ENCODE data around the gene CHDH.

The CHDH gene

DNA sequence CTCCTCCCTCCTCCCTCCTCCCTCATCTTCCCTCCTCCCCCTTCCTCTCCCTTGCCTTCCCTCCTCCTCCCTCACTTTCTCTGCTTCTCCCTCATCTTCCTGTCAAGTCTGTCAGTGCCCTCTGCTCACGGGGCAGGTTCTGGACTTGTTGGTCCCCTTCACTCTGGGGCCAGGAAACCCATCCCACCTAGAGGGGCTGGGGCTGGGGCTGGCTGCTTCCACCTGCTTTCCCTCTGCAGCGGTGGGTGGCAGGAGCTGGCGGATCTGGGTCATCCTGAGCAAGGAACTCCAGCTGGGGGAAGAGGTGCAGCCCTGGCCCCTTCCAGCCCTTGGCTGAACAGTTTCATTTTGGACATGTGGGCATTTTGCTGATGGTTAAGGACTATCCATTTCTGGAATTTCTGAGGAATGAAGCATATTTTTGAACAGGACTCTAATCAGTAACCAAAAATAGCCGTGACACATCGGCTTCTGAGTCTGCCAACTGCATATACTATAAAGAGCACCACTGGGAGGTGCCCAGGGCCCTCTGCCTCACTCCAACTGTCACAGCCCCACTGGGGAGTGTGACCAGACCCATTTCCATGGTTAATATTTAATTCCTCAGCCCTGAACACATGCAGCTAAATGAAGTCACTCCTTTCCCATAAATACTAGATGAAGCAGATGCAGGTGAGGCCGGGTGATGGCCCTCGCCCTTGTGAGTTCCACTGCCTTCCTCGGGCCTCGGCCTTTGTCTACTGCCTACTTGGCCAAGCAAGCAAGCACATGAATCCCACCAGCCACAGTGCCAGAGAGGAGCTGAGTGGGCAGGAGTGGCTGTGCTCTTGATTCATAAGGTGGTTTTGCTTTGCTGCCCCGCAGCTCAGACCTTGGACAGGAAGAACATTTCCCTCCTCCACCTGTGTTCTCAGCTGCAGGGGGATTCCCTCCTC lies 39.8 kb downstream of the CHDH start:
- no peak for DNase-seq

DNA sequence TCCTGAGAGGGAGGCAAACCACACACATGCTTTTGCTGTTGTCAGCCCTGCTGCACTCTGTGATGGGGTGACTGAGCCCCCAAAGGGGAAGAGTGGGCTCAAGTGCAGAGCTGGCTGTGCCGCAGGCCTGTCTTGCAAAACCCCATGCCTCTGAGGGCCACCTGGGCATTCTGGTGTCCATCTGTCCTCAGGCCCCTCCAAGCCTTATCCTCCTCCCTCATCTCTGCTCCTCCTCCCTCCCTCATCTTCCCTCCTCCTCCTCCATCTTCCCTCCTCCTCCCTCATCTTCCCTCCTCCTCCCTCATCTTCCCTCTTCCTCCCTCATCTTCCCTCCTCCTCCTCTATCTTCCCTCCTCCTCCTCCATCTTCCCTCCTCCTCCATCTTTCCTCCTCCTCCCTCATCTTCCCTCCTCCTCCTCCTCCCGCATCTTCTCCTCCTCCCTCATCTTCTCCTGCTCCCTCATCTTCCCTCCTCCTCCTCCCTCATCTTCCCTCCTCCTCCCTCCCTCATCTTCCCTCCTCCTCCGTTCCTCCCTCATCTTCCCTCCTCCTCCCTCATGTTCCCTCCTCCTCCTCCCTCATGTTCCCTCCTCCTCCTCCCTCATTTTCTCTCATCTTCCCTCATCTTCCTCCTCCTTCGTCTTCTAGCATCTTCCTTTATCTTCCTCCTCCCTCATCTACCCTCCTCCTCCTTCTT lies 40.6 kb downstream of the CHDH start:
- DNase-seq, result no peak

- DNase-seq, result no peak
These were observed 41.3 kb downstream of the CHDH start for GRCh38 chr3:53804697-53805462.

- DNase-seq, result no peak
These were observed 42.2 kb downstream of the CHDH start for GRCh38 chr3:53803816-53804695.

GRCh38 chr3:53803124-53803815 lies 42.9 kb downstream of the CHDH start:
- no peak for DNase-seq

DNA sequence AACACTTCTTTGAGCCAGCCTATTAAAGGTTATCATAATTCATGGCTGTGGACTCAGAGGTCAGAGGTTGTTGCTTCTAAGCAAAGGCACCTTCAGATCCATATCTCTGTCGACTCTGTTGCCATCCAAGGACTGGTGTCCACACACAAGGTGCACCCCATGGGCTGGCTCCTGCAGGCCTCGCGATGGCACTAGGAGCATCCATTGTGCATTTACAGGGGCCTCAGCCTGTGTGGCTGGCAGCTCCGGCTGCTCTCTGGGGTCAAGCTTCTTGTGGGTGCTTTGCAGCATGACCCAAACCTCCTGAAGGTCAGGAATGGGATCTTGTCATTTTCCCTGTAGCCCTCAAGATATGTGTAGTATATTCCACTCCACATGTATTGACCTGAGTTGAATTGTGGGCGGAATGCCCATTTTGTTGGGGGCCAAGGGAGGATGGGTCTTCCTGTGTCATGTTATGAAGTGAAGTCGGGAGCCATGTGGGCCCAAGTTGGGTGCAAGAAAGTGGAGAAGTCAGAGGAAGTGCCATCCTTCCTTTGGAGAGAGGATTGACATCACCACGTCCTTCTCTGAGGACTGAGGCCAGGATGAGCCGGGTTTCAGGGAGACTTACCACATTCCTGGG lies 43.9 kb downstream of the CHDH start:
- no peak for DNase-seq

DNA sequence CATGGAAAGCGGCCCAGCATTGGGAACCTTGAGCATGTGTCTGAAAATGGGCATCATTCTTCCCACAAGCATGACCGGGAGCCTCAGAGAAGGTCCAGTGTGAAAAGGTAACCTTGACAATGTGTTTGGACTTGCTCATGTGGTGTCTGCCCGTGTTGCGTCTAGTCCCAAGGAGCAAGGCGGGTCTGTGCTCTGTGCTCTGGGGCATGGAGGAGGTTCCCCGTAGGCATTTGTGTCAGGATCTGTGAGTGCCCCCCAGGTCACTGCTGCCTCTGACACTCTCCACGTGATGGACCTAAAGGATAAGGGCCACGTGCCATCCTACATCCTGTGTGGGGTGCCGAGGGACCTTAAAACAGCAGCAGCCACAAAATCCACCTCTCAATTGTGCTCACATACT lies 44.9 kb downstream of the CHDH start:
- DNase-seq, result no peak

GRCh38 chr3:53800041-53800906 lies 45.9 kb downstream of the CHDH start:
- no peak for DNase-seq

DNA sequence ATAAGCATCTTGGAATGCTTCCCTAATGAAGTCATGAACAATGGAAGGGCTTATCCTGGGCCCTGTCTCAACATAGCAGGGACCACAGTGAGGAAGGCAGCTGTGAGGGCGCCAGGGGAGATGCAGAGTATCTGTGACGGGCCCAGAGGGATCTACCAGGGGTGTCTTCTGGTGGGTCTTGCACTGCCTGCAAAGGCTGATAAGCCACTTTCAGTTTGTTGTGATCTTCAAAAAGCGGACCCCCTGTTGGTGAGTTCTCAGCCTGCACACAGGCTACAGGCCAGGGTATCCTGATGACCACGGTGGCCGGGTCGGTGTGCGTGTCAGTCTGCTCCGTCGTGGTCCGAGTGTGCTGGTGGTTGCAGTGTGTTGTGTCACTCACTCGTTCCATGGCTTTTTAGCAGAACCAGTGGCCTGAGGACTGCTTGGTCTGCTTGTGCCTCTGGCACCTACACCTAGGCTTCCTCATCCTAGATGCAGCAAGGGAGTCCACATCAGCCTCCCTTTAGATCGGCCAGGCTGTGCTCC lies 46.8 kb downstream of the CHDH start:
- DNase-seq, result no peak

- no peak for DNase-seq
These were observed 48.1 kb downstream of the CHDH start for GRCh38 chr3:53798144-53798543.

DNA sequence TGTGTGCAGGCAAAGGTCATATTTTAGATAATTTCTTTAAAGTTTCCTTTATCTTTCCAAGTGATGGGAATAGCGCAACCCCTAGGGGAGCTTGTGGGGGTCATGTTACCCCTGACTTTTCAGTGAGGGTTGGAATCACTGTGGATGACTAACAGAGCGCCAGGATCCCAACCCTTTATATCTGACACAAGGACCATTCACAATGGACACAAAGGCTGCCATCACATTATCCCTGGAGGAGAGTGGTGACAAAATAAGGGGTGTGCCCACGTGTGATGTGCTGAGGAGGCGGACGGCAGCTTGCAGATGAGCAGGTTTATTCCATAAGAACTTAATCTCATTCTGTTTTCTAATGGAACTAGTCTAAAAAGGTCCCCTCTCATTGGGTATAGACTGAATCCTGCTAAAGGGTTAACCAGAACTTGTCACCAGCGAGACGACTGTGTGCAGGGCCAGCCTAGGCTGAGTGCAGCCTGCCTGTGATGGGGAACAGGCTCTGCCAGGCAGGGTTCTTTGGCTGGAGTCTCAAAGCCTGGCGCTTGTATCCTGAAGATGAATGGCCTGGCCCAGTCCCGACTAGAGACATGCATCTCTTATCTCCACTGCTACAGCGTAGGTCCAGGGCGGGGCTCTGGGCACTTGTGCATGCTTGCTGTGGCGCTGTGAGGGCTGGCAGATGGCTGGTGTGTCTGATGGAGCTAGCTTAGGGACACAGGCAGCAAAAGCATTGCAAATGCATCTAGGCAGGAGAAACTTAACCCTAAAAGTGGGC lies 50.2 kb downstream of the CHDH start:
- DNase-seq, result peak; percentile 0

GRCh38 chr3:53795176-53795575 lies 51.0 kb downstream of the CHDH start:
- no peak for DNase-seq

- DNase-seq, result no peak
These were observed 51.6 kb downstream of the CHDH start for GRCh38 chr3:53794597-53794996.

GRCh38 chr3:53792866-53793265 lies 53.4 kb downstream of the CHDH start:
- peak; percentile 1 for DNase-seq

- no peak for DNase-seq
These were observed 54.9 kb downstream of the CHDH start for GRCh38 chr3:53791317-53791716.

DNA sequence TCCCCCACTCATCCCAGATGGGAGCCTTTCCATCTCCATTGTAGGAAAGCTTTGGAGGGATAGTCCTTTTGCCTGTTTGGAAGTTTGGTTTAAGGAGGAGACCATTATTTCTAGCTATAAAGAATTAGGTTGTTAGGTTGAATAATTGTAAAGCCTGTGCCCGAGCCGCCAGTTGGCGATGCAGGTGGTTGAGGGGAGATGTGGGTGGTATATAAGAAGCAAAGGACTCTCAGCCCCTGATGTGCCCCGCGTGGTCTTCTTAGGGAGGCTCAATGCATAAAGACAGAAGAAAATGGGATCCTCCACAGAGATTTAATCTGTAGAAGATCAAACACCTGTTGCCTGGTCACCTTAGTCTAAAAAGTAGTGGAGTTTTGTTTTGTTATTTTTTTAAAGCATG lies 55.7 kb downstream of the CHDH start:
- no peak for DNase-seq

DNA sequence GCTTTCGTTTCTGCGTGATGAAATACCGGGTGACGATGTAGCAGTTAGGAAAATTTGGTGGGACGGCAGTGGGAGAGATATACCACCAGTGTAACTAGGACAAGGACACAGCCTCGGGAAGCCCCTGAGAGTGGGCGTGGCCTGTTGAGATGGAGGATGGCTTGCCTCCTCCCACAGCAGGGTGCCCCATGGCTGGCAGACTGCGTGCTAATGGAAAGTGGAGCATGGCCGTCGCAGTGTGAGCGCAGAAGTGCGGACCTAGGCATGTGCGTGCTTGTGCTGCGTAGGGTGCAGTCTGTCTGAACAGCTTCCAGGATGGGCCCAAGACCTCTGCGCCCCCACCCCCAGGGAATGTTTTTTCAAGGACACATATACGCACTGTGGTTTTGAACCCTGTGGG lies 56.8 kb downstream of the CHDH start:
- no peak for DNase-seq

DNA sequence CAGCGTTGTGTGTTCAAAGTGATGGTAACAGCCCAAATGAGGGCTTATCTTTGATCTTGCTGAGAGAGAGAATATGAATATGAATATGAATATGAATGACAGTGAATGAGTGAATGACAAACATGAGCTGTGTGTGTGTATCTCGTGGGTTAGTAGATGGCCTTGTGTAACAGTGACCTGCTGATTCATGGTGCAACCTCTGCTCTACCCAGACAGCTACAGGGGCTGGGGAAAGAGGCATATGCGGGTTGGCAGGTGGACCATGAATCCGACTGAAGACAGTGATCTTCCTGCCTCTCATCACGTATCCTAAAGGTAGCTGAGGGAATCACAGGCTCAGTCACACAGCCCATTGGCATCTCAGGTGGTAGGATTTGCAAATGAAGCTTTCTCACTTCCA lies 58.2 kb downstream of the CHDH start:
- no peak for DNase-seq

DNA sequence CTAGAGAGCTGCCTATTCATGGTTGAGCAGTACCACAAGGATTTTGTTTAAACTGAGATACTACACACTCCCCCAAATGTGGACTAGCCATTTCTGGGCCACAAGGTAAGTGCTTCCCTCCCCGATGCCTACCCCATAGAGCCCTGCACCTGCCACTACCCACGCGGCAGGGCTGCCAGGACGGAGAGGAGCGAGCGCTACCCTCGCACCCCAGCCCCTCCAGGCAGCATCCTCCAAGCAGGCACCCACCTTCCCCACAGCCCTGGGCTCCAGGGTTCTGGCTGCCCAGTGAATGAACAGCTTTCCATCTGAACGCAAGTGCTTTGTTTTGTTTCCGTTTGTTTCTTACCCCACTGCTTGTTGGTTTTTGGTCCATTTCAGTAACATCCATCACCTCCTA lies 59.2 kb downstream of the CHDH start:
- DNase-seq, result no peak
